Measurements from ENCODE around the gene MAP2K1. TPM values are rescaled to one million over a fixed set of nuclear protein-coding genes. Genes with fewer than 3 reads are reported as not detected.

The MAP2K1 gene
- total and polyA plus RNA-seq, 2 of the 4 experiments (the other 2 are of a cell fraction) = 34.7 to 37.8 TPM

- DNase-seq = no peak
- ChIA-PET CTCF (no interaction called here), POLR2A (ENCODE audit: unreplicated experiment) (no interaction called here)
- Histone ChIP-seq H3K27ac (ENCODE audit: insufficient read depth, low read length) (no peak overlapping the region), H3K14ac (replicated peaks; ENCODE audit: low read depth, low read length) (0 out of 2 replicates have a peak overlapping the region, but pooled peaks have one; percentile 7), H3K36me3 (ENCODE audit: control insufficient read depth, insufficient read depth, low read length) (peaks cover 2% of the 10 kb centered on the region; the same call in 1 of the 2 replicates), H3K9ac (ENCODE audit: low read depth, low read length) (no peak overlapping the region), H3K18ac (ENCODE audit: low read depth, low read length) (no peak overlapping the region; the same call in 1 of the 2 replicates), H4K5ac (ENCODE audit: low read depth, low read length) (no peak overlapping the region), H3K9me3 (ENCODE audit: control insufficient read depth, insufficient read depth, low read length) (no peaks in the 10 kb centered on the region), H2BK5ac (ENCODE audit: low read depth, low read length, poor library complexity, severe bottlenecking) (no peak overlapping the region), H3K4me2 (ENCODE audit: low read depth, low read length) (no peak overlapping the region), H3K4me1 (ENCODE audit: control insufficient read depth, insufficient read depth, low read length) (peaks cover 18% of the 10 kb centered on the region), H2AK9ac (replicated peaks; ENCODE audit: low read depth, low read length, poor library complexity) (no peak overlapping the region), H3K79me1 (ENCODE audit: low read depth in 1 of 2, low read length in 2 of 2) (peaks cover 38 to 90% of the 10 kb centered on the region in 2 experiments), H4K8ac (ENCODE audit: low read depth in 2 of 2, low read length in 2 of 2) (no peak overlapping the region), H2BK15ac (ENCODE audit: low read depth, low read length) (no peak overlapping the region), H3K9me1 (ENCODE audit: insufficient read depth, low read length) (peaks cover 26% of the 10 kb centered on the region), H3K27me3 (ENCODE audit: control insufficient read depth, insufficient read depth, low read length) (no peaks in the 10 kb centered on the region), H3K4me3 (ENCODE audit: insufficient read depth, low read depth, low read length) (no peak overlapping the region), H4K91ac (ENCODE audit: insufficient read depth, low read depth, low read length) (no peak overlapping the region), H2AK5ac (ENCODE audit: low read depth, low read length) (no peak overlapping the region), H3K56ac (ENCODE audit: extremely low read depth, insufficient read depth, low read length) (no peak overlapping the region), H2BK120ac (ENCODE audit: low read depth, low read length) (no peak overlapping the region), H2AFZ (replicated peaks; ENCODE audit: low read length, poor library complexity) (no peak overlapping the region), H3K4ac (ENCODE audit: low read depth, low read length) (no peak overlapping the region), H4K20me1 (ENCODE audit: insufficient read depth, low read length) (peaks cover 92% of the 10 kb centered on the region), H2BK20ac (ENCODE audit: low read depth, low read length) (no peak overlapping the region), H3K23ac (ENCODE audit: low read depth, low read length) (peak overlapping the region; percentile 40; the same call in 1 of the 2 replicates)
- 96% methylated on average over 6 of the region's 7 CpGs; no CpG with 5 or more reads in 1 of the 2 experiments for WGBS, 2 experiments (ENCODE audit: extremely low coverage in 2 of 2, insufficient read length in 1 of 2)
- no peak for ATAC-seq (ENCODE audit: low read depth)
- dilution Hi-C loops (cut with HindIII; ENCODE audit: low sequenced_read_pairs, unreplicated experiment) = loop anchor here (25.0 kb wide), 1 partner anchor 92 kb away; no protein-coding TSS in a partner anchor
- in situ Hi-C loops (cut with MboI; ENCODE audit: low sequenced_read_pairs) = no loop called here
- BruUV-seq (replicated peaks) = no TSS peak
- no peak for TF ChIP-seq SMC3 (IDR thresholded peaks at IDR 0.05; ENCODE audit: low read depth, low read length)
- intact Hi-C loops (cut with micrococcal nuclease) = no loop called here
Measured at GRCh38 chr15:66404532-66404931, 17.8 kb downstream of the MAP2K1 start.

Data from IMR-90 (cell line).